ENCODE results near the gene ARHGAP42.
"Not testable (repeated sequence)": the region's sequence is repeated elsewhere in the genome, so short reads cannot be mapped to it uniquely, and the experiment has no call there.

ARHGAP42 gene

DNA sequence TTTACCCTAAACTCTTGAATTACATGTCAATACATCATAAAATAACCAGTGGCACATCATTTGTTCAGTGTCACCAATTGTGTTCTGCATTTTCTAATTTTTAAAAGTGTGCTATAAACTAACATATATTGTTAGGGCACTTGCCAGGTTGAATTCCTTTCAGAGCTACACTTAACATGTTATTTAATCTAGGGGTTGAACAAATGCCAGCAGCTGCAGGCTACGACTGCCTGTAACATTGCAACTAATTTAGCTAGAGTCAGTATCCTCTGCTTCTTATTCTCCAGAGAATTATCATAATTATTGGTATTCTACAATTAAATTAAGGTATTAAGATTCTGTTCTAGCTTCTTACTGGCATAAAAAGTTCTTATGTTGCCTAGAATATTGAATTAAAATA, 46.4 kb upstream of the ARHGAP42 start:
- Mint-ChIP-seq H3K27ac (peak overlapping the region; percentile 43 to 91 (median 84)), H3K4me3 (peak overlapping the region in 1 of 3 experiments; percentile 45), H3K27me3 (ENCODE audit: low read depth) (no peaks in the 10 kb centered on the region), H3K9me3 (no peaks in the 10 kb centered on the region), H3K36me3 (ENCODE audit: low read depth) (peaks cover 4% of the 10 kb centered on the region), H3K4me1 (peaks cover 65% of the 10 kb centered on the region)
- TF ChIP-seq, protein P1, sequence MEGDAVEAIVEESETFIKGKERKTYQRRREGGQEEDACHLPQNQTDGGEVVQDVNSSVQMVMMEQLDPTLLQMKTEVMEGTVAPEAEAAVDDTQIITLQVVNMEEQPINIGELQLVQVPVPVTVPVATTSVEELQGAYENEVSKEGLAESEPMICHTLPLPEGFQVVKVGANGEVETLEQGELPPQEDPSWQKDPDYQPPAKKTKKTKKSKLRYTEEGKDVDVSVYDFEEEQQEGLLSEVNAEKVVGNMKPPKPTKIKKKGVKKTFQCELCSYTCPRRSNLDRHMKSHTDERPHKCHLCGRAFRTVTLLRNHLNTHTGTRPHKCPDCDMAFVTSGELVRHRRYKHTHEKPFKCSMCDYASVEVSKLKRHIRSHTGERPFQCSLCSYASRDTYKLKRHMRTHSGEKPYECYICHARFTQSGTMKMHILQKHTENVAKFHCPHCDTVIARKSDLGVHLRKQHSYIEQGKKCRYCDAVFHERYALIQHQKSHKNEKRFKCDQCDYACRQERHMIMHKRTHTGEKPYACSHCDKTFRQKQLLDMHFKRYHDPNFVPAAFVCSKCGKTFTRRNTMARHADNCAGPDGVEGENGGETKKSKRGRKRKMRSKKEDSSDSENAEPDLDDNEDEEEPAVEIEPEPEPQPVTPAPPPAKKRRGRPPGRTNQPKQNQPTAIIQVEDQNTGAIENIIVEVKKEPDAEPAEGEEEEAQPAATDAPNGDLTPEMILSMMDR (IDR thresholded peaks at IDR 0.05; ENCODE audit: unreplicated experiment in 3 of 3): no peak

DNA sequence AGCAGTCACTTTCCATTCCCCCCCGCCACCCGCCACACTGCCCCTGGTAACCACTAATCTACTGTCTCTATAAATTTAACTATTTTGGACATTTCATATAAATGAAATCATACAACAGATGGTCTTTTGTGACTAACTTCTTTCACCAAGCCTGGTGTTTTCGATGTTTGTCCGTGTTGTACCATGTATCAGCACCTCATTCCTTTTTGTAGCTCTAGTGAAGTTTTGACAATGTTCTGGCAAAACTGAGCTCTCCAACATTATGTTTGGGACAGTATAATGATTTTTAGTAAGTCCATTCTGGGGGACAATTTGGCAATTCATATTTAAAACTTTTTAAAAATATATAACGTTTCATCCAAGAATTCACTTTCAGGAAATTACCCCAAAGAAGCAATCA, 45.6 kb upstream of the ARHGAP42 start:
- Mint-ChIP-seq H3K27ac (no peak overlapping the region), H3K4me1 (peaks cover 60% of the 10 kb centered on the region), H3K27me3 (ENCODE audit: low read depth) (no peaks in the 10 kb centered on the region), H3K4me3 (no peak overlapping the region), H3K36me3 (ENCODE audit: low read depth) (peaks cover 4% of the 10 kb centered on the region), H3K9me3 (no peaks in the 10 kb centered on the region)
- TF ChIP-seq, protein P1 (IDR thresholded peaks at IDR 0.05; ENCODE audit: unreplicated experiment in 3 of 3): no peak

DNA sequence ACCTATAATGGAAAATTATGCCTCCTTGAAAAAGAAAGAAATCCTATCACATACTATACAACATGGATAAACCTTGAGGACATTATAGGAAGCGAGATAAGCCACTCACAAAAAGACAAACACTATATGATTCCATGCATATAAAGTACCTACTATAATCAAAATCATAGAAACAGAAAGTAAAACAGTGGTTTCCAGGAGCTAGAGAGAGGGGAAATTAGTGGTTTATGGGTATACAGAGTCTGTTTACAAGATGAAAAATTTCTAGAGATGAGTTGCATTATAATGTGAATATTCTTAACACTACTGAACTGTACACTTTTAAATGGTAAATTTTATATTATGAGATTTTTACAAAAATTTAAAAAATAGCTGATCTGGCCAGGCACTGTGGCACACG, 40.5 kb upstream of the ARHGAP42 start:
- Mint-ChIP-seq H3K9me3 (peaks cover 31% of the 10 kb centered on the region), H3K4me3 (no peak overlapping the region), H3K36me3 (ENCODE audit: low read depth) (no peaks in the 10 kb centered on the region), H3K27ac (no peak overlapping the region), H3K4me1 (peaks cover 22% of the 10 kb centered on the region), H3K27me3 (ENCODE audit: low read depth) (no peaks in the 10 kb centered on the region)
- TF ChIP-seq, protein P1 (IDR thresholded peaks at IDR 0.05; ENCODE audit: unreplicated experiment in 3 of 3): no peak

DNA sequence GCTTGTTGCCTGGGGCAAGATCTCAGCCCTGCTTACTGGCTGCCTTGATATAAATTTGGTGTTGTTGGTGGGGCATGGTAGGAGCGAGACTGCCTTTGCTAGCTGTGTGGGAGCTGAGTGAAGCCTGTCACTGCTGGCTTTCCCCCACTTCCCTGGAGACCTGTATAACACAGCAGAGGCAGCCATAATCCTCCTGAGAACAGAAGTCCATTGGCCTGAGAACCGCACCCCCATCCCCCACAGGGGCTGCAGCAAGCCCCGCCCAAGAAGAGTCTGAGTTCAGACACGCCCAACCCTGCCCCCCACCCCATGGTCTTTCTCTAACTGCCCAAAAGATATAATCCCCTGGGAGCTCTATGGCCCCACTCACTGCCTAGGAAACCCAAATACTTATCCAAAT, 39.2 kb upstream of the ARHGAP42 start:
- no peak overlapping the region for H3K27ac Mint-ChIP-seq
- TF ChIP-seq, protein P1 (IDR thresholded peaks at IDR 0.05; ENCODE audit: unreplicated experiment in 3 of 3): no peak
- H3K27me3 Mint-ChIP-seq (ENCODE audit: low read depth): no peaks in the 10 kb centered on the region
- no peak overlapping the region for H3K4me3 Mint-ChIP-seq
- peaks cover 14% of the 10 kb centered on the region for H3K4me1 Mint-ChIP-seq
- H3K9me3 Mint-ChIP-seq: peaks cover 44% of the 10 kb centered on the region
- H3K36me3 Mint-ChIP-seq (ENCODE audit: low read depth): no peaks in the 10 kb centered on the region

DNA sequence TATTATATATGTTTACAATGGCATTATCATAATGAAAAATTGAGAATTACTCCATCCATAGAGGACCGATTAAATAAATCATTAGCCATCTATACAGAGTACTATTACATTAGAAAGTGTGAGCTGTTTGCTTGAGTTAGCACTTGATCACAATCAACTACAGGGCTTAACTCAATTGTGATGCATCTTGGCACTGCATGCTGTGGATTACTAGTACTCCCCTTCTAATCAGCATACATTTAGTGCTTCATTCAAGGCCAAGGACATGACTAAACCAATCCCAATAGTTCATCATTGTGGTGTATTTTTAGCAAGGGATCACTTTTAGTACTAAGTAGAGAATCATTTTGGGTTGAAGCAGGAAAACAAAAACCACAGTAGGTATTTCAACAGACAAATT, 23.5 kb upstream of the ARHGAP42 start:
- Mint-ChIP-seq H3K27ac (no peak overlapping the region), H3K4me3 (no peak overlapping the region), H3K27me3 (ENCODE audit: low read depth) (no peaks in the 10 kb centered on the region), H3K9me3 (peaks cover 8% of the 10 kb centered on the region), H3K36me3 (ENCODE audit: low read depth) (no peaks in the 10 kb centered on the region), H3K4me1 (no peaks in the 10 kb centered on the region)
- TF ChIP-seq, protein P1 (IDR thresholded peaks at IDR 0.05; ENCODE audit: unreplicated experiment in 3 of 3): no peak

DNA sequence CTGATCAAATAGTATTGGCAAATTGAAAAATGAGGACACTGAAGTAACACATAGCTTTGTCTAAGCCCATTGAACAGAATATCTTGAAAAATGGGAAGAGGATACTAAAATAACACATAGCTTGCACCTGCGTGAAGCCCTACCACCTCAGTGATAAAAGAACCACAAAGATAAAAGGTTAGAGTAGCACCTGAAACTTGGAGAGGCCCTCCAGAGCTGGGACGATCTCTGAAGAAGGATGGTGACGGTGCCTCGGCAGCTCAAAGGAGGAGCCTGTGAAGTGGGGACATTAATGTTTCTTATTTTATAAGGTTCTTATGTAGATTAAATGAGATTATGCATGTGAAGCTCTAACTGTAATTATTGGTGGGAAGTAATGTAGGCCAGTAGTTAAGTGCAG, 23.1 kb upstream of the ARHGAP42 start:
- Mint-ChIP-seq H3K4me1 (no peaks in the 10 kb centered on the region), H3K27ac (no peak overlapping the region), H3K27me3 (ENCODE audit: low read depth) (no peaks in the 10 kb centered on the region), H3K4me3 (no peak overlapping the region), H3K36me3 (ENCODE audit: low read depth) (no peaks in the 10 kb centered on the region), H3K9me3 (peaks cover 4% of the 10 kb centered on the region)
- TF ChIP-seq, protein P1 (IDR thresholded peaks at IDR 0.05; ENCODE audit: unreplicated experiment in 3 of 3): no peak

DNA sequence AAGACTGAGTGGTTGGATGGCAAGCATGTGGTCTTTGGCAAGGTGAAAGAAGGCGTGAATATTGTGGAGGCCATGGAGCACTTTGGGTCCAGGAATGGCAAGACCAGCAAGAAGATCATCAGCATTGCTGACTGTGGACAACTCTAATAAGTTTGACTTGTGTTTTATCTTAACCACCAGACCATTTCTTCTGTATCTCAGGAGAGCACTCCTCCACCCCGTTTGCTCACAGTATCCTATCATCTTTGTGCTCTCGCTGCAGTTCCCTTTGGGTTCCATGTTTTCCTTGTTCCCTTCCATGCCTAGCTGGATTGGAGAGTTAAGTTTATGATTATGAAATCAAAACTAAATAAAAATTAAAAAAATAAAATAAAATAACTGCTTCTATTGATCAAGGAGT, 20.3 kb upstream of the ARHGAP42 start:
- H3K4me1 Mint-ChIP-seq; H3K4me3 Mint-ChIP-seq; H3K9me3 Mint-ChIP-seq; H3K36me3 Mint-ChIP-seq (ENCODE audit: low read depth); H3K27ac Mint-ChIP-seq; H3K27me3 Mint-ChIP-seq (ENCODE audit: low read depth): not testable (repeated sequence)

All from nephron (organoid).